Skin epidermis (tissue), 12 donors: ENCODE data around the gene USP27X.

Experiments used
- H3K27ac ChIP-seq, 21 experiments: fragments of 200-600 bp; sonication (generic) in 11 of 21; one replicate each; pipeline ENCODE4 v1.5.0; 2020; ENCODE audit warnings: mild to moderate bottlenecking in 3 of 21, inconsistent platforms in 2 of 21, moderate library complexity in 2 of 21
- H3K4me3 ChIP-seq, 7 experiments: fragments of 200-600 bp; sonication (generic) in 2 of 7; one replicate each; pipeline ENCODE4 v1.5.0; 2020; ENCODE audit warnings: inconsistent platforms in 2 of 7, mild to moderate bottlenecking in 2 of 7, moderate library complexity in 1 of 7

Gene USP27X

GRCh38 chrX:49879656-49880277 lies 483 bp downstream of the USP27X start:
- Histone ChIP-seq H3K4me3 (peak overlapping the region; percentile 33 to 60 (median 50)), H3K27ac (peak overlapping the region in 18 of 21 experiments; percentile 67 to 88 (median 78))

- no peak overlapping the region for H3K4me3 ChIP-seq
Measured at GRCh38 chrX:49880668-49881067, 1.4 kb downstream of the USP27X start.

GRCh38 chrX:49884290-49884862 lies 5.1 kb downstream of the USP27X start:
- Histone ChIP-seq H3K27ac (no peak overlapping the region), H3K4me3 (no peak overlapping the region)

More at GRCh38 chrX:49880668-49881067, 1.4 kb downstream of the USP27X start:
- no peak overlapping the region for H3K27ac ChIP-seq

- H3K27ac ChIP-seq = no peak overlapping the region
- H3K4me3 ChIP-seq = no peak overlapping the region
Measured at GRCh38 chrX:49892542-49892941, 13.3 kb downstream of the USP27X start.

GRCh38 chrX:49896951-49897350 lies 17.7 kb downstream of the USP27X start:
- no peak overlapping the region for H3K4me3 ChIP-seq
- H3K27ac ChIP-seq = no peak overlapping the region

GRCh38 chrX:49901048-49901447 lies 21.8 kb downstream of the USP27X start:
- H3K27ac ChIP-seq = no peak overlapping the region
- H3K4me3 ChIP-seq = no peak overlapping the region

GRCh38 chrX:49910344-49910743 lies 31.1 kb downstream of the USP27X start:
- no peak overlapping the region for H3K4me3 ChIP-seq
- no peak overlapping the region for H3K27ac ChIP-seq

GRCh38 chrX:49912086-49912485 lies 32.8 kb downstream of the USP27X start:
- Histone ChIP-seq H3K4me3 (no peak overlapping the region), H3K27ac (no peak overlapping the region)

GRCh38 chrX:49912861-49913260 lies 33.6 kb downstream of the USP27X start:
- Histone ChIP-seq H3K4me3 (no peak overlapping the region), H3K27ac (no peak overlapping the region)

GRCh38 chrX:49915361-49916222 lies 36.3 kb downstream of the USP27X start:
- no peak overlapping the region for H3K4me3 ChIP-seq
- no peak overlapping the region for H3K27ac ChIP-seq

GRCh38 chrX:49919617-49920016 lies 40.3 kb downstream of the USP27X start:
- H3K27ac ChIP-seq = no peak overlapping the region
- H3K4me3 ChIP-seq = no peak overlapping the region

GRCh38 chrX:49921109-49921508 lies 41.8 kb downstream of the USP27X start:
- H3K27ac ChIP-seq = no peak overlapping the region
- no peak overlapping the region for H3K4me3 ChIP-seq

GRCh38 chrX:49922291-49923241 lies 43.3 kb downstream of the USP27X start, which contains the start of gene CLCN5:
TSS of gene CLCN5 (plus strand) at chrX:49922596. CDS start at chrX:49925299, 2,703 bp downstream.
- H3K4me3 ChIP-seq = peak within 1 kb of the TSS; percentile 51 to 82 (median 67)
- H3K27ac ChIP-seq = peak within 1 kb of the TSS in 20 of 21 experiments; percentile 35 to 90 (median 80)

GRCh38 chrX:49925176-49925575 lies 45.9 kb downstream of the USP27X start:
- Histone ChIP-seq H3K27ac (no peak overlapping the region), H3K4me3 (no peak overlapping the region)

- H3K27ac ChIP-seq = no peak overlapping the region
- no peak overlapping the region for H3K4me3 ChIP-seq
Measured at GRCh38 chrX:49930039-49930438, 50.8 kb downstream of the USP27X start.
